ENCODE data around the gene DPT.
A peak's percentile ranks its signal among the peaks of the same experiment; 100 is the strongest.

DPT gene

GRCh38 chr1:168698453-168698852, 30.6 kb downstream of the DPT start:
- no peak overlapping the region for H3K27ac ChIP-seq
- no peak for TF ChIP-seq ZFX (IDR thresholded peaks at IDR 0.05)
- no peak for TF ChIP-seq CTCF (conservative IDR thresholded peaks at IDR 0.05)

- H3K27ac ChIP-seq: no peak overlapping the region
- TF ChIP-seq ZFX (IDR thresholded peaks at IDR 0.05): no peak
- no peak for TF ChIP-seq CTCF (conservative IDR thresholded peaks at IDR 0.05)
Observed at GRCh38 chr1:168697356-168698126, 31.5 kb downstream of the DPT start.

DNA sequence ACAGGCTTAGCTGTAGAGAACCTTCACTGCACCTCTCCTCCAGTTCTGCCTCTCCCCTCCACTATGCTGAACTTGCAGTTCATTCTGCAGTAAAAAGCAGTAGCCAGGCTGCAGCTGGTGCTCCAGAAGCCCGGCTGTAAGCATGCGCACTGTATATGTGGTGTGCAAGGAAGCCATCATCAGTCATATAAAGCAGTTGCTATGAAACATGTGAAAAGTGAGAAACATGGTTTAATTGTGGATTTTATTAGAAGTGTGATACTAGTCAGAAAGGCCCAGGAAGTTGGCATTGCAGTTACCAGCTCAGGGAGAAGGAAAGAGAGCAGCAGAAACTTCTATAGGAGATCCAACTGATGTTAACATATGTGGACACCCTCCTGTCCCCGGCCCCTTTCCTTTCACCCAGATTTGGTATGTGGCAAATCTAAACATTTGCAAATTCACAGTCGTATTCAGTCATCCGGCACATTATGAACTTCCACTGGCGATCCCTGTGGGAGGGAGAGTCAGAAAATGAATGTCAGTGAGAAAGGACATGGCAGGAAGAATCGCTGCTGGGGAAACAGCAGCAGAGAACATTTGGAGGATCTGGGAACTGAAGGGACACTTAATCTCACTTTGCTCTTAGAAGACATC, 32.8 kb downstream of the DPT start:
- H3K27ac ChIP-seq: no peak overlapping the region
- no peak for TF ChIP-seq ZFX (IDR thresholded peaks at IDR 0.05)
- TF ChIP-seq CTCF (conservative IDR thresholded peaks at IDR 0.05): no peak

DNA sequence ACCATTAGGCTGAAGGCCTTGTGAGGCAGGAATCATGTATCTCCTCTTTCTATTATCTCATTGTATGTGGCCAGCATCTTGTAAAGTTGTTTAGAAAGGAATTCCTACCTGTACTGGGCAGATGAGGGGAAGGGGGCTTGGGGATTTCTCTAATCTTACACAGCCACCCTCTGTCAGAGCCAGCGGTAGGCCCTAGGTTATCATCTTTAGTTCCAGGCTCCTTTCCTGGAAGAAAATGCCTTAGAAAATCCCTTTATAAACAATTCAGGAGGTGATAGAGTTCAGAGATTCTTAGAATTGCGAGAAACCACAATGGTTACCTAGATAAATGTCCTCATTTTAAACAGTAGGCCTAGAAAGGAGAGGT, 35.2 kb downstream of the DPT start:
- TF ChIP-seq CTCF (conservative IDR thresholded peaks at IDR 0.05): no peak
- TF ChIP-seq ZFX (IDR thresholded peaks at IDR 0.05): no peak
- H3K27ac ChIP-seq: peak overlapping the region; percentile 50; the same call in 1 of the 2 replicates

- TF ChIP-seq ZFX (IDR thresholded peaks at IDR 0.05) (no peak), CTCF (conservative IDR thresholded peaks at IDR 0.05) (no peak)
- H3K27ac ChIP-seq: peak overlapping the region; percentile 50; the same call in 1 of the 2 replicates
Observed at GRCh38 chr1:168693197-168693871, 35.7 kb downstream of the DPT start.

GRCh38 chr1:168692472-168692871, 36.5 kb downstream of the DPT start:
- no peak overlapping the region for H3K27ac ChIP-seq
- no peak for TF ChIP-seq CTCF (conservative IDR thresholded peaks at IDR 0.05)

DNA sequence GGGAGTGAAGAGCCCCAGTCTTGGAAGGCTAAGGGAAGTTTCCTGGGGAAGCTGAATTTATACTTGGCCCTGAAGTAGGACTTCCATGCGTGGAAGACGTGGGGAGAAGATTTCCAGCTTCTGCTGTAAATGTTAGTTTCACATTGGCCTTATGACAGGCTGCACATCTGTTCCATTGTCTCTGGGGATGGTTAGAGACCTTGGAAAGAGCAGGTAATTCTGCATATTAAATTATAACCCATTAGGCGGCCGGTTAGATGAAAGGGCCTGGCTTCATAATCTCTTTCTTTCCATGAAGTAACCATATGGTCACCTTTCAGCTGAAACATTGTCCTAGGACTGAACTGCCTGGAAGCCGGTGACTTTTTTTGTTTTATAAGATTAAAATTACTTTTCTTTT, 37.5 kb downstream of the DPT start:
- no peak overlapping the region for H3K27ac ChIP-seq
- TF ChIP-seq ZFX (IDR thresholded peaks at IDR 0.05) (no peak), CTCF (conservative IDR thresholded peaks at IDR 0.05) (no peak)
